Measurements from ENCODE around the gene ZBED5. TPM values are rescaled to one million over a fixed set of nuclear protein-coding genes. Genes with fewer than 3 reads are reported as not detected.

The ZBED5 gene
- total RNA-seq, 1 experiment from 2014 or later, result 43.5 TPM

DNA sequence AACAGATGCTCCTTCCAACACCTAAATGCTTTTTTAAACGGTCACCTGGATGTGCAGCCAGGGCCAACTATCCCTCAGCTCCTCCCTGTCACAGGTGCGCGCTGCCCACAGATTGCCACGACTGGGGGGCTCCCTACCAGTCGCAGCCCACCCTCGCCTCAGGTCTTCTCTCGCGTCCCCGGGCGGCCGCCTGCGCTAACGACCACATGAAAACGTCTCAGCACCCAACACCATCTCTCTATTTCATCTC lies 469 bp downstream of the ZBED5 start:
- Histone ChIP-seq H3K36me3 (ENCODE audit: insufficient read depth, low read length, poor library complexity, severe bottlenecking) (peaks cover 34% of the 10 kb centered on the region), H3K27me3 (replicated peaks; ENCODE audit: insufficient read depth, low read depth, low read length, poor library complexity) (no peaks in the 10 kb centered on the region), H3K4me3 (ENCODE audit: low read depth, low read length, poor library complexity, severe bottlenecking) (peak overlapping the region; percentile 83), H3K4me1 (ENCODE audit: insufficient read depth, low read length, poor library complexity, severe bottlenecking) (peaks cover 10% of the 10 kb centered on the region), H3K27ac (ENCODE audit: low read depth, low read length, poor library complexity, severe bottlenecking) (peak overlapping the region; percentile 92), H3K9me3 (ENCODE audit: low read depth, low read length, poor library complexity, severe bottlenecking) (no peaks in the 10 kb centered on the region)
- intact Hi-C loops (cut with micrococcal nuclease; ENCODE audit: unreplicated experiment), result loop anchor here (5.0 kb wide), 2 partner anchors 50 to 75 kb away; partner anchors contain the start of gene EIF4G2
- CTCF ChIA-PET, result interaction anchor here (0.9 kb wide), 1 partner anchor 48 kb away, joined by 3 read pairs; no protein-coding TSS in a partner anchor
- DNase-seq (ENCODE audit: low spot score), result no peak
- POLR2A ChIA-PET (ENCODE audit: low non-redundant PET), result interaction anchor here (0.7 to 1.0 kb wide), 2 partner anchors 48 to 831 kb away, joined by 4 to 8 read pairs; partner anchors contain the start of gene EIF4G2
- TF ChIP-seq EZH2 (IDR thresholded peaks at IDR 0.05; ENCODE audit: borderline replicate concordance, low read depth, low read length, poor library complexity, severe bottlenecking), result no peak
- no TSS peak for BruUV-seq (replicated peaks)

DNA sequence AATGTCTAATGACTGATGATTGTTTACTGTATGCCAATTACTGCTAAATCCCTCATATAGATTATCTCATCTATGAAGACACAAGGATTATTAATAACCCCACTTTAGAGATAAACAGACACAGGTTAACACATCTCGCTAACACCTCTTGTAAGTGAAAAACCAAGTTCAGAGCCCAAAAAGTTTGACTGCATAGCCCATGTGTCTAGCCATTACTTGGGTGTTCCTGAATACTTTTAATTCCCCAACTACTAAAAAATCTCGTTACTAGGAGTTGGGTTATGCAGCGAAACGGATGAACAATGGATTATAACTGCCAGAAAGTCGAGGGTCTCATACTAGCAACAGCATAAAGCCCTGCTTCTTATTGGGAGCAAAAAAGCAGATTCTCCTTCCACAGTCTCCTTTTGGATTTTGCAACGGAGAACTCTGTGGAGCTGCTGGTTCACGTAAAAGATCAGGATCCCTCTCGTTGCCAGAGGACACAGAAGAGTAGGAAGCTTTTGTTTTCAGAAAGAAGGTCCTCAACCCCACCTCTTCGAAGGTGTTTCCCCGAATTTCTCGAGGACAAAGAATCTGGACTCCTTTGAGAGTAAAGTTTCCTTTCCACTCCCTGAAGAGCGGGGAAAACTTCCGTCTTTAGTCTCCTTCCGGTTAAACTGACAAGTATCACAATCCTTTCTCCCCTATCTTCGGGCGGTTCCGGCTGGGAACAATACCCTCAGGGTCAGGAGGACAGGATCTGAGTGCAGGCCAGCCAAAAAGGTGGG lies 979 bp downstream of the ZBED5 start:
- intact Hi-C loops (cut with micrococcal nuclease; ENCODE audit: unreplicated experiment), result loop anchor here (5.0 kb wide), 2 partner anchors 50 to 75 kb away; partner anchors contain the start of gene EIF4G2
- peaks cover 39% of the 10 kb centered on the region for H3K36me3 ChIP-seq (ENCODE audit: insufficient read depth, low read length, poor library complexity, severe bottlenecking)
- peaks cover 10% of the 10 kb centered on the region for H3K4me1 ChIP-seq (ENCODE audit: insufficient read depth, low read length, poor library complexity, severe bottlenecking)
- TSS peak; percentile 30 for BruUV-seq (replicated peaks)
- TF ChIP-seq, protein P1, sequence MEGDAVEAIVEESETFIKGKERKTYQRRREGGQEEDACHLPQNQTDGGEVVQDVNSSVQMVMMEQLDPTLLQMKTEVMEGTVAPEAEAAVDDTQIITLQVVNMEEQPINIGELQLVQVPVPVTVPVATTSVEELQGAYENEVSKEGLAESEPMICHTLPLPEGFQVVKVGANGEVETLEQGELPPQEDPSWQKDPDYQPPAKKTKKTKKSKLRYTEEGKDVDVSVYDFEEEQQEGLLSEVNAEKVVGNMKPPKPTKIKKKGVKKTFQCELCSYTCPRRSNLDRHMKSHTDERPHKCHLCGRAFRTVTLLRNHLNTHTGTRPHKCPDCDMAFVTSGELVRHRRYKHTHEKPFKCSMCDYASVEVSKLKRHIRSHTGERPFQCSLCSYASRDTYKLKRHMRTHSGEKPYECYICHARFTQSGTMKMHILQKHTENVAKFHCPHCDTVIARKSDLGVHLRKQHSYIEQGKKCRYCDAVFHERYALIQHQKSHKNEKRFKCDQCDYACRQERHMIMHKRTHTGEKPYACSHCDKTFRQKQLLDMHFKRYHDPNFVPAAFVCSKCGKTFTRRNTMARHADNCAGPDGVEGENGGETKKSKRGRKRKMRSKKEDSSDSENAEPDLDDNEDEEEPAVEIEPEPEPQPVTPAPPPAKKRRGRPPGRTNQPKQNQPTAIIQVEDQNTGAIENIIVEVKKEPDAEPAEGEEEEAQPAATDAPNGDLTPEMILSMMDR (conservative IDR thresholded peaks at IDR 0.05; ENCODE audit: low read depth, low read length), result no peak
- TF ChIP-seq EZH2 (IDR thresholded peaks at IDR 0.05; ENCODE audit: borderline replicate concordance, low read depth, low read length, poor library complexity, severe bottlenecking), result no peak
- peak overlapping the region; percentile 92 for H3K27ac ChIP-seq (ENCODE audit: low read depth, low read length, poor library complexity, severe bottlenecking)
- POLR2A ChIA-PET (ENCODE audit: low non-redundant PET), result no interaction called here
- CTCF ChIA-PET, result interaction anchor here (0.9 kb wide), 1 partner anchor 47 kb away, joined by 3 read pairs; no protein-coding TSS in a partner anchor
- peak overlapping the region; percentile 83 for H3K4me3 ChIP-seq (ENCODE audit: low read depth, low read length, poor library complexity, severe bottlenecking)
- H3K9me3 ChIP-seq (ENCODE audit: low read depth, low read length, poor library complexity, severe bottlenecking), result no peaks in the 10 kb centered on the region
- no peaks in the 10 kb centered on the region for H3K27me3 ChIP-seq (replicated peaks; ENCODE audit: insufficient read depth, low read depth, low read length, poor library complexity)
- peak; percentile 46 for DNase-seq (ENCODE audit: low spot score)

- no TSS peak for BruUV-seq (replicated peaks)
- Histone ChIP-seq H3K36me3 (ENCODE audit: insufficient read depth, low read length, poor library complexity, severe bottlenecking) (peaks cover 41% of the 10 kb centered on the region), H3K4me1 (ENCODE audit: insufficient read depth, low read length, poor library complexity, severe bottlenecking) (peaks cover 10% of the 10 kb centered on the region), H3K27ac (ENCODE audit: low read depth, low read length, poor library complexity, severe bottlenecking) (no peak overlapping the region), H3K4me3 (ENCODE audit: low read depth, low read length, poor library complexity, severe bottlenecking) (no peak overlapping the region), H3K27me3 (replicated peaks; ENCODE audit: insufficient read depth, low read depth, low read length, poor library complexity) (no peaks in the 10 kb centered on the region), H3K9me3 (ENCODE audit: low read depth, low read length, poor library complexity, severe bottlenecking) (no peaks in the 10 kb centered on the region)
- TF ChIP-seq, protein P1 (conservative IDR thresholded peaks at IDR 0.05; ENCODE audit: low read depth, low read length), result no peak
- TF ChIP-seq EZH2 (IDR thresholded peaks at IDR 0.05; ENCODE audit: borderline replicate concordance, low read depth, low read length, poor library complexity, severe bottlenecking), result no peak
- DNase-seq (ENCODE audit: low spot score), result no peak
- intact Hi-C loops (cut with micrococcal nuclease; ENCODE audit: unreplicated experiment), result loop anchor here (5.0 kb wide), 2 partner anchors 48 to 77 kb away; partner anchors contain the start of gene EIF4G2
- CTCF ChIA-PET, result no interaction called here
- POLR2A ChIA-PET (ENCODE audit: low non-redundant PET), result no interaction called here
Observed at GRCh38 chr11:10855295-10855694, 2.6 kb downstream of the ZBED5 start.

Data from A673 (cell line).